Natural killer cell treated with Interleukin-12 subunit alpha and Interleukin-12 subunit beta and Interleukin-15 and Interleukin-18, amount 100 ng/mL, for 72 hours (primary cell): ENCODE data around the gene ARCN1. TPM values are rescaled to one million over a fixed set of nuclear protein-coding genes. Genes with fewer than 3 reads are reported as not detected.

ENCODE experiments used
- ATAC-seq, 2 donors: fragments of 150-1000 bp; cut with Tn5 transposase in 1 of 2; sonication (Bioruptor Pico), chemical (Tn5 transposase) in 1 of 2; 2 replicates each; pipeline ENCODE4 v1.10.0; 2021
- DNase-seq: peaks from one replicate; pipeline ENCODE4 v3.0.0; 2022; ENCODE audit warnings: low spot score
- H3K27ac Mint-ChIP-seq, 2 donors: 1 replicate in 1 of 2; 2 replicates in 1 of 2; pipeline ENCODE4 v1.8.0; 2022; ENCODE audit warnings: mixed read lengths in 2 of 2, mild to moderate bottlenecking in 1 of 2, moderate library complexity in 1 of 2
- H3K27me3 Mint-ChIP-seq, 2 donors: 1 replicate in 1 of 2; 2 replicates in 1 of 2; pipeline ENCODE4 v1.8.0; 2022; ENCODE audit warnings: mixed read lengths in 2 of 2
- H3K36me3 Mint-ChIP-seq: one replicate; pipeline ENCODE4 v1.8.0; 2022; ENCODE audit warnings: mixed read lengths
- H3K4me1 Mint-ChIP-seq, 2 donors: 1 replicate in 1 of 2; 2 replicates in 1 of 2; pipeline ENCODE4 v1.8.0; 2022; ENCODE audit warnings: low read depth in 2 of 2, mixed read lengths in 2 of 2, mild to moderate bottlenecking in 1 of 2
- H3K4me3 Mint-ChIP-seq: one replicate; pipeline ENCODE4 v1.8.0; 2022; ENCODE audit warnings: mixed read lengths
- H3K9me3 Mint-ChIP-seq: 2 replicates; pipeline ENCODE4 v1.8.0; 2022; ENCODE audit warnings: mixed read lengths
- total RNA-seq, 2 donors: library from RNA; stranded (reverse); gene quantifications; one replicate each; pipeline ENCODE4 v1.2.3, GENCODE V29; 2022

The ARCN1 gene
- total RNA-seq, result 100 to 1,000 TPM; 152 to 212 TPM

DNA sequence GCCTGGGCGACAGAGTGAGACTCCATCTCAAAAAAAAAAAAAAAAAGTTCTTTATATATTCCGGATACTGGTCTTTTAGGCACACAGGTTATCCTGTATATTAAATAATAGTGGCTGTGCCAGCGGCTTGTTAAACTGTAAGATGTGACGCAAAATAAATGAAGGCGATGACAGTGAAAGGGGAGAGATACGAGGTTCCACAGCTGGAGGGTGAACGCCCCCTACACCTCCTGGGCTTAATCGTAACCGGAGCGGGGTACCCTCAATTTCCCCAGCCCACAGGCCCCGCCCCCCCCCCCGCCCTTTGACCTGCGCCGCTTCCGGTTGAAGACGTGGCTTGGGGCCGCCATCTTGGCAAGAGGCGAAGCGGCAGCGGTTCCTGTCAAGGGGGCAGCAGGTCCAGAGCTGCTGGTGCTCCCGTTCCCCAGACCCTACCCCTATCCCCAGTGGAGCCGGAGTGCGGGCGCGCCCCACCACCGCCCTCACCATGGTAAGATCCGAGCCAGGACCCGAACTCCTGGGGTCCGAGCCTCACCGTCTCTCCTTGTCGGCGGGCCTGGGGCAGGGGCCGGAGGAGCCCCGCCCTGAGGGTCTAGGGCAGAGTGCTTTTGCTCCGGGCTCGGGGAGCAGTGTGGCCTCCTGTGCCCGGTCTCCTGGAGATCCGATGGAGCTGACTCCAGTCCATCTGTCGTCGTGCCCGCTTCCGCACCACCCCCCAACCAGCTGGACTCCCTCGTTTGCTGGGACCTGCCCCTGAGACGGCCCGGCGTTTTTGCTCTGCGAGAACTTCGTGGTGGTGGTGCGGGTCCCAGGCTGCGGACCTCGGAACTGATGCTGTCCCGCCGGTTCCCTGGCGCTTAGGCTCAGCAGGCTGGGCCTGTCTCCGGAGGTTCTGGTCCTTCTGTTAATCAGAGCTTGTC lies at the start of gene ARCN1:
Gene ARCN1, plus strand, starts transcription at position 349 of the 920 bp plus-strand sequence. Its CDS starts 139 bp downstream, at position 488.
- H3K9me3 Mint-ChIP-seq, result no peaks in the 10 kb centered on the region
- peak within 1 kb of the TSS; percentile 96 for H3K4me3 Mint-ChIP-seq
- DNase-seq, result peak; percentile 82
- ATAC-seq, result peak; percentile 87 to 93
- H3K27ac Mint-ChIP-seq, result peak within 1 kb of the TSS; percentile 85 to 93
- H3K27me3 Mint-ChIP-seq, result no peaks in the 10 kb centered on the region
- peaks cover 37 to 40% of the 10 kb centered on the region in 2 donors for H3K4me1 Mint-ChIP-seq
- peaks cover 5% of the 10 kb centered on the region for H3K36me3 Mint-ChIP-seq

DNA sequence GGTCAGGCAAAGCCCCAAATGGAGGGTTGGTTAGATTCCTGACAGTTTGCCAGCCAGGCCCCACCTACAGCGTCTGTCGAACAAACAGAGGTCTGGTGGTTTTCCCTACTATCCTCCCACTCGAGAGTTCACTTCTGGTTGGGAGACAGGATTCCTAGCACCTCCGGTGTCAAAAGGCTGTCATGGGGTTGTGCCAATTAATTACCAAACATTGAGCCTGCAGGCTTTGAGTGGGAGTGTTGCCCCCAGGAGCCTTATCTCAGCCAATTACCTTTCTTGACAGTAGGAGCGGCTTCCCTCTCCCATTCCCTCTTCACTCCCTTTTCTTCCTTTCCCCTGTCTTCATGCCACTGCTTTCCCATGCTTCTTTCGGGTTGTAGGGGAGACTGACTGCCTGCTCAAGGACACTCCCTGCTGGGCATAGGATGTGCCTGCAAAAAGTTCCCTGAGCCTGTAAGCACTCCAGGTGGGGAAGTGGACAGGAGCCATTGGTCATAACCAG lies 49.6 kb upstream of the ARCN1 start:
- peaks cover 24% of the 10 kb centered on the region for H3K36me3 Mint-ChIP-seq
- DNase-seq (no peak), ATAC-seq (no peak)
- H3K9me3 Mint-ChIP-seq, result no peaks in the 10 kb centered on the region
- no peak overlapping the region for H3K4me3 Mint-ChIP-seq
- H3K27ac Mint-ChIP-seq, result no peak overlapping the region
- no peaks in the 10 kb centered on the region for H3K27me3 Mint-ChIP-seq
- peaks cover 0 to 5% of the 10 kb centered on the region in 2 donors for H3K4me1 Mint-ChIP-seq

DNA sequence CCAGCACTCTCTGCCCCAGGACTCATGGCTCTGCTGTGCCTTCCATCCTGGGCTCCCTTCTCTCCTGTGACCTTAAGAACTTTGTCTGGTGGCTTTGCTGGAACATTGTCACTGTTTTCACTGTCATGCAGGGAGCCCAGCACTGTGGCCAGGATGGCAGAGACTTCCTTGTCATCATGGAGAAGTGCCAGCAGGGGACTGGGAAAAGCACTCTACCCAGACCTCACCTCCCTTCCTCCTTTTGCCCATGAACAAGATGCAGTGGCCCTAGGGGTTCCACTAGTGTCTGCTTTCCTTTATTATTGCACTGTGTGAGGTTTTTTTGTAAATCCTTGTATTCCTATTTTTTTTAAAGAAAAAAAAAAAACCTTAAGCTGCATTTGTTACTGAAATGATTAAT lies 47.9 kb upstream of the ARCN1 start:
- peak overlapping the region in 1 of 2 donors; percentile 43 for H3K27ac Mint-ChIP-seq
- ATAC-seq (no peak), DNase-seq (no peak)
- H3K4me3 Mint-ChIP-seq, result no peak overlapping the region
- H3K9me3 Mint-ChIP-seq, result no peaks in the 10 kb centered on the region
- peaks cover 4 to 8% of the 10 kb centered on the region in 2 donors for H3K4me1 Mint-ChIP-seq
- peaks cover 0 to 2% of the 10 kb centered on the region in 2 donors for H3K27me3 Mint-ChIP-seq
- H3K36me3 Mint-ChIP-seq, result peaks cover 24% of the 10 kb centered on the region

DNA sequence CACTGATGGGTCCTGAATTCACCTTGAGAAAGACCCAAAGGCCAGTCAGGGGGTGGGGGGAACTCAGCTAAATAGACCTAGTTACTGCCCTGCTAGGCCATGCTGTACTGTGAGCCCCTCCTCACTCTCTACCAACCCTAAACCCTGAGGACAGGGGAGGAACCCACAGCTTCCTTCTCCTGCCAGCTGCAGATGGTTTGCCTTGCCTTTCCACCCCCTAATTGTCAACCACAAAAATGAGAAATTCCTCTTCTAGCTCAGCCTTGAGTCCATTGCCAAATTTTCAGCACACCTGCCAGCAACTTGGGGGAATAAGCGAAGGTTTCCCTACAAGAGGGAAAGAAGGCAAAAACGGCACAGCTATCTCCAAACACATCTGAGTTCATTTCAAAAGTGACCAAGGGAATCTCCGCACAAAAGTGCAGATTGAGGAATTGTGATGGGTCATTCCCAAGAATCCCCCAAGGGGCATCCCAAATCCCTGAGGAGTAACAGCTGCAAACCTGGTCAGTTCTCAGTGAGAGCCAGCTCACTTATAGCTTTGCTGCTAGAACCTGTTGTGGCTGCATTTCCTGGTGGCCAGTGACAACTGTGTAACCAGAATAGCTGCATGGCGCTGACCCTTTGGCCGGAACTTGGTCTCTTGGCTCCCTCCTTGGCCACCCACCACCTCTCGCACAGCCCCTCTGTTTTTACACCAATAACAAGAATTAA lies 47.3 kb upstream of the ARCN1 start:
- Mint-ChIP-seq H3K27me3 (peaks cover 0 to 2% of the 10 kb centered on the region in 2 donors), H3K9me3 (no peaks in the 10 kb centered on the region), H3K4me1 (peaks cover 10 to 13% of the 10 kb centered on the region in 2 donors), H3K4me3 (no peak overlapping the region), H3K27ac (peak overlapping the region in 1 of 2 donors; percentile 43), H3K36me3 (peaks cover 18% of the 10 kb centered on the region)
- no peak for ATAC-seq
- DNase-seq, result no peak

DNA sequence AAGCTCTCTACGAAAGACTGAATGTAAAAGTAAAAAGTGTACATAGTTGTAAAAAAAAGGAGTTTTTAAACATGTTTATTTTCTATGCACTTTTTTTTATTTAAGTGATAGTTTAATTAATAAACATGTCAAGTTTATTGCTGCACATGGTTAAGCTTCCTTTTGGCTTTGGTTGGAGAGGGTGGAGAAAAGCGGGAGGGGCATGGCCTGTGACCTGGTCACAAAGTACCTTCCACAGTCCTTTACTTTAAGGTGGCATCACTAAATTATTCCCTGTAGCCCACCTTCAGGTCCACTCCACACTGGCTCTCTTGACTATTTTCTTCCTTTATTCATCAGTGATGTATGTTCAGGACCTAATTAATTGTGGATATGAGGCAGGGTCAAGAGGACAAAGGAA lies 45.5 kb upstream of the ARCN1 start:
- peaks cover 13 to 22% of the 10 kb centered on the region in 2 donors for H3K4me1 Mint-ChIP-seq
- peak overlapping the region in 1 of 2 donors; percentile 32 for H3K27ac Mint-ChIP-seq

DNA sequence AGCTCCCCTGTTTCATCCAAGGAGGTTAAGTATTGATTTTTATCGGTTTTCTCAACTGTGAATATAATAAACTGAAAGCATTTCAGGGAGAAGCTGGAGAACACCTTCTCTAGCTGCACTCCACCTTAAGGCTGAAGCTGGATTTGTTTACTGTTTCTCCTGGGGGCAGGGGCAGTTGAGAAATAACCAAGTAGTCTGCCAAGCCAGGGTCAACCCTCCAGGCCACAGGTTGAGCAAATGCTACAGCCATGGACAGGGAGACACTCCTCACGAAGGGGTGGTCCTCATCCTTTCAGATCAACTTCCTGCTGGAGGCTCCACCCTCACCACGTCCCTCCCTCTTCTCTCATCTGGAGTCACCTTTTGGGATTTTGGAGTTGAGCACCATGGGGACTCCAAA lies 45.1 kb upstream of the ARCN1 start, which contains the start of gene TTC36:
Gene TTC36, plus strand, starts transcription at position 366 of the 400 bp plus-strand sequence. Its CDS starts 21 bp downstream, at position 387.
- H3K27ac Mint-ChIP-seq, result peak within 1 kb of the TSS in 1 of 2 donors; percentile 32
- peaks cover 13 to 25% of the 10 kb centered on the region in 2 donors for H3K4me1 Mint-ChIP-seq
- no peaks in the 10 kb centered on the region for H3K9me3 Mint-ChIP-seq
- ATAC-seq, result no peak
- H3K4me3 Mint-ChIP-seq, result no peak within 1 kb of the TSS
- peaks cover 0 to 2% of the 10 kb centered on the region in 2 donors for H3K27me3 Mint-ChIP-seq
- DNase-seq, result no peak
- H3K36me3 Mint-ChIP-seq, result peaks cover 7% of the 10 kb centered on the region

More for the DNA sequence above, 45.5 kb upstream of the ARCN1 start:
- no peak for ATAC-seq
- H3K27me3 Mint-ChIP-seq, result peaks cover 0 to 2% of the 10 kb centered on the region in 2 donors
- peaks cover 7% of the 10 kb centered on the region for H3K36me3 Mint-ChIP-seq
- no peaks in the 10 kb centered on the region for H3K9me3 Mint-ChIP-seq
- H3K4me3 Mint-ChIP-seq, result no peak overlapping the region
- DNase-seq, result no peak

DNA sequence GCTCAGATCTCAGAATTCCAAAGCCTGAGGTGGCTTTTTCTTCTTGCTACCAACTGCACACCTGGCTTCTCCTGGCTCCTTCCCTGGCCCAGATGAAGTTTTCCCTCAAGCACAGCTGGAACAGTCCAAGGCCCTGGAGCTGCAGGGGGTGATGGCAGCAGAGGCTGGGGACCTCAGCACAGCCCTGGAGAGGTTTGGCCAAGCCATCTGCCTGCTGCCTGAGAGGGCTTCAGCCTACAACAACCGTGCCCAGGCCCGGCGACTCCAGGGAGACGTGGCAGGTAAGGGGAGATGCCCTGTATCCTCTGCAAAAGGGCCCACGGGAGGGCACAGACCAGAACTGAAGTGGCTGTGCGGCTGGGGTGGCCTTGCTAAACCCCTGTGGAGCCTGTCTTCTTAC lies 43.7 kb upstream of the ARCN1 start:
- Mint-ChIP-seq H3K27ac (no peak overlapping the region), H3K4me3 (peak overlapping the region; percentile 79), H3K36me3 (peaks cover 7% of the 10 kb centered on the region), H3K9me3 (no peaks in the 10 kb centered on the region), H3K4me1 (peaks cover 13 to 22% of the 10 kb centered on the region in 2 donors), H3K27me3 (peaks cover 0 to 2% of the 10 kb centered on the region in 2 donors)
- ATAC-seq (no peak), DNase-seq (no peak)

DNA sequence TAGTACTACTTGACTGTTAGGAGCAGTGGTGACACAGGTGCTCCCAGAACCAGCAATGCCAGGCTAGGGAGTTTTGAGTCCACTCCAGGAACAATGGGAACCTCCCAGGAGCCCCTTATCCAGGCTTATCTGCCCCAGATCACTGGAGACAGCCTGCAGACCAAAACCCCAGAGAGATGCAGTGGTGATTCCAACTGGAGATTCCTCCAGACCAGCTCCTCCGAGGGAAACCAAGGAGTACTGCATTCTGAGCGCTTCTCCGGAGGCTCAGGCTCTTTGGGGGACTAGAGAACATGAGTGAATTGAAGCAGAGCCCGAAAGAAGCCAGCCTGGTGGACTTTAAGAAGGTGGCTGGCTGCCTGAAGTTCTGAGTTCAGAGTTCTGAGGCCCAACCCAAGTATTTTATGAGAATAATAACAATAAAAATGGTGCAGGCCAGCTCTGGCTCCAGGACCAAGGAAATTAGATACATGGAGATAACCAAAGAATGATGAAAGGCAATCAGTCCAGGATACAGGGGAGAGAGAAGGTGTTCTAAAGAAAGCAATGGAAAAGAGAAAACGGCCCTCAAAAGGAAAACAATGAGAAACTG lies 42.5 kb upstream of the ARCN1 start:
- DNase-seq (no peak), ATAC-seq (no peak)
- H3K4me3 Mint-ChIP-seq, result peak overlapping the region; percentile 79
- H3K4me1 Mint-ChIP-seq, result peaks cover 13 to 22% of the 10 kb centered on the region in 2 donors
- H3K27me3 Mint-ChIP-seq, result peaks cover 0 to 2% of the 10 kb centered on the region in 2 donors
- H3K9me3 Mint-ChIP-seq, result no peaks in the 10 kb centered on the region
- peak overlapping the region in 1 of 2 donors; percentile 88 for H3K27ac Mint-ChIP-seq
- H3K36me3 Mint-ChIP-seq, result no peaks in the 10 kb centered on the region

DNA sequence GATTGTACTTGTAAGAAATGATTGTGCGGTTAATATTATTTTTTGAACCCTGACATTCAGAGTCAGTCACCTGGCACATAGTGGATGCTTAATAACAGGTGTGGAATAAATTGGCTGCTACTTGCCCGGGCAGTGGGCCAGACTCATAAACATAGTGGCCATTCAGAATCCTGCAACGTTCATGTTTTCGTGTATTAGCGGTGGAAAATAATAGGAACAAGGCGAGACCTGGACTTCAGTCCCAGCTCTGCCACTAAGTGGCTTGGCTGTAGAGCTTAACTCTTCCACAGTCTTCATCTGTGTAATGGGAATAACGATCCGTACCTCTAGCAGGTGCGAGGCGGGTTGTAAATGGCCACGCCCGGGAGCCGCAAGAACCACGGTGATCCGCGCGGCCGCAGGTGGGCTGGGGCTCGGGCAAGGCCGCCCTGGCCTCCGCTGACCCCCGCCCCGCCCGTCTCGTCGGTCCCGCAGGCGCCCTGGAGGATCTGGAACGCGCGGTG lies 42.0 kb upstream of the ARCN1 start:
- Mint-ChIP-seq H3K4me3 (peak overlapping the region; percentile 79), H3K27me3 (peaks cover 0 to 2% of the 10 kb centered on the region in 2 donors), H3K4me1 (peaks cover 13 to 22% of the 10 kb centered on the region in 2 donors), H3K9me3 (no peaks in the 10 kb centered on the region), H3K36me3 (no peaks in the 10 kb centered on the region), H3K27ac (peak overlapping the region in 1 of 2 donors; percentile 88)
- no peak for DNase-seq
- ATAC-seq, result no peak

DNA sequence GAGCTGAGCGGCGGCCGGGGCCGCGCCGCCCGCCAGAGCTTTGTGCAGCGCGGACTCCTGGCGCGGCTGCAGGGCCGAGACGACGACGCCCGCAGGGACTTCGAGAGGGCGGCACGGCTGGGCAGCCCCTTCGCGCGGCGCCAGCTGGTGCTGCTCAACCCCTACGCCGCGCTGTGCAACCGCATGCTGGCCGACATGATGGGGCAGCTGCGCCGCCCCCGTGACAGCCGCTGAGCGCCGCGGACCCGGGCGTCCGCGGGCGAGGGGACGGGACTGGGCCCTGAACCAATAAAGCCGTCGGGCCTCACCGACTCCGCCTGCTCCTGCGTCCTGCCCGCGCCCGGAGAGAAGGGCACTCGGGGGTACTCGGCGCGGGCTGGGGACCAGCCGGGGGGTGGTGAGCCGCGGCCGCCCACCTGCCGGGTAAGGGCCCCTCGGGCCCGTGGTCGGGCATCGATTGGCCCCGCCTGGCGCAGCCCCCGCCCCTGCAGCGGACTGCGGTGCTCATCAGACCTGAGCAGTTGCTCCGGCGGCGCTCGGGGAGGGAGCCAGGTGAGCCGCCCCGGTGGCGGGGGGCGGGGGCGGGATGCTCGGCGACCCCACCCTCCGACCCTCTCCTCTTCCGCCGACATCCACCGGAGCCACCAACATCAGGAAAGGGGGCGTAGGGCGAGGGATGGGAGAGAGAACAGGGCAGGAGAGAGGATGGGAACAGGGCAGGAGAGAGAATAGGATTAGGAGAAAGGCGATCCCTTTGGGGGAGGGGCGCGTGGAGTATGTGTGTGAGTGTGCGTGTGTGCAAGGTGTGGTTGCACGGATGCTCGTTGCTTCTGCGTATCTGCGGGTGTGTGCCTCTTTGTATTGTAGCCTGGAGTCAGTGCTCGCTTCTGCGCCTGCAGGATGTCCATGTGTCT lies 41.3 kb upstream of the ARCN1 start, which contains the start of gene TMEM25:
Gene TMEM25, plus strand, starts transcription at position 510 of the 914 bp plus-strand sequence. CDS start 610 bp downstream, outside the sequence.
- peaks cover 13 to 22% of the 10 kb centered on the region in 2 donors for H3K4me1 Mint-ChIP-seq
- H3K27me3 Mint-ChIP-seq, result peaks cover 0 to 2% of the 10 kb centered on the region in 2 donors
- peak within 1 kb of the TSS in 1 of 2 donors; percentile 88 for H3K27ac Mint-ChIP-seq
- H3K36me3 Mint-ChIP-seq, result no peaks in the 10 kb centered on the region
- DNase-seq (peak; percentile 79), ATAC-seq (peak; percentile 82 to 87)
- H3K9me3 Mint-ChIP-seq, result no peaks in the 10 kb centered on the region
- H3K4me3 Mint-ChIP-seq, result peak within 1 kb of the TSS; percentile 79

DNA sequence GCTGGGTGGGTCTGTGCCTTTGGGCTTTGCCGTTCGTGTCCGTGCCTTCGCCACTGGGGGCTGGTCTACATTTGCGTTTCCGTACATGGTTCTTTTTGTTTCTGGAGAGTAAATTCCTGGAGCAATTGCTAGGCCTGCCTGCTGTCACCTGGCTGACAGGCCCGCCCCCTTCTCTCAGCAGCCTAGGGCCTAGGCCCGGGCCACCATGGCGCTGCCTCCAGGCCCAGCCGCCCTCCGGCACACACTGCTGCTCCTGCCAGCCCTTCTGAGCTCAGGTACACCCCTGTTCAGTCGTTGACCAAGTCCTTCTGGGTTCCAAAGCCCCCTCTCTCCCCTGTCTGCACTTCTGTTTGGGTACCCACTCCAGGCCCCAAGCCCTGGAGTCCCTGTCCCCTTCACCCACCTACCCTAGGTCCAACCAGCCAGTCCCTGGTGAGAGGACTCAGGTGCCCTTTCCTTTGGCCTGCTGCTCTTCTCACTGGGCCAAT lies 40.6 kb upstream of the ARCN1 start:
- Mint-ChIP-seq H3K4me1 (peaks cover 13 to 22% of the 10 kb centered on the region in 2 donors), H3K4me3 (peak overlapping the region; percentile 79), H3K27ac (peak overlapping the region in 1 of 2 donors; percentile 72), H3K36me3 (no peaks in the 10 kb centered on the region), H3K9me3 (no peaks in the 10 kb centered on the region), H3K27me3 (peaks cover 0 to 2% of the 10 kb centered on the region in 2 donors)
- no peak for ATAC-seq
- no peak for DNase-seq

DNA sequence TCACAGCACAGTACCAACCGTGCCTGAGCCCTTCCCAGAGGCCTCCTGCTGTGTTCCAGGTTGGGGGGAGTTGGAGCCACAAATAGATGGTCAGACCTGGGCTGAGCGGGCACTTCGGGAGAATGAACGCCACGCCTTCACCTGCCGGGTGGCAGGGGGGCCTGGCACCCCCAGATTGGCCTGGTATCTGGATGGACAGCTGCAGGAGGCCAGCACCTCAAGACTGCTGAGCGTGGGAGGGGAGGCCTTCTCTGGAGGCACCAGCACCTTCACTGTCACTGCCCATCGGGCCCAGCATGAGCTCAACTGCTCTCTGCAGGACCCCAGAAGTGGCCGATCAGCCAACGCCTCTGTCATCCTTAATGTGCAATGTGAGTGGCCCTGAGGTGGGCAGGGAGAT lies 40.1 kb upstream of the ARCN1 start:
- Mint-ChIP-seq H3K9me3 (no peaks in the 10 kb centered on the region), H3K36me3 (no peaks in the 10 kb centered on the region), H3K4me1 (peaks cover 13 to 22% of the 10 kb centered on the region in 2 donors), H3K27ac (no peak overlapping the region), H3K4me3 (peak overlapping the region; percentile 79), H3K27me3 (peaks cover 0 to 2% of the 10 kb centered on the region in 2 donors)
- no peak for DNase-seq
- no peak for ATAC-seq
